Measurements from ENCODE around the gene FAM210A. TPM values are rescaled to one million over a fixed set of nuclear protein-coding genes. Genes with fewer than 3 reads are reported as not detected.
A peak's percentile ranks its signal among the peaks of the same experiment; 100 is the strongest.

FAM210A gene
- total RNA-seq, 4 donors from 2014 or later: 6.8 to 9.5 (median 8.4) TPM

GRCh38 chr18:13645093-13645492 lies 81.3 kb downstream of the FAM210A start:
- Histone ChIP-seq H3K27me3 (no peaks in the 10 kb centered on the region), H3K36me3 (peaks cover 13% of the 10 kb centered on the region), H3K4me3 (no peak overlapping the region), H3K4me1 (peaks cover 11% of the 10 kb centered on the region), H3K9me3 (no peaks in the 10 kb centered on the region), H3K27ac (no peak overlapping the region)
- DNase-seq (ENCODE audit: low spot score in 2 of 2): no peak
- WGBS: 98% methylated on average over 9 of the region's 16 CpGs
- TF ChIP-seq EP300 (IDR thresholded peaks at IDR 0.05): no peak
- no peak for TF ChIP-seq POLR2A (IDR thresholded peaks at IDR 0.05)
- TF ChIP-seq CTCF (IDR thresholded peaks at IDR 0.05): no peak
- no peak for TF ChIP-seq POLR2AphosphoS5 (IDR thresholded peaks at IDR 0.05)

DNA sequence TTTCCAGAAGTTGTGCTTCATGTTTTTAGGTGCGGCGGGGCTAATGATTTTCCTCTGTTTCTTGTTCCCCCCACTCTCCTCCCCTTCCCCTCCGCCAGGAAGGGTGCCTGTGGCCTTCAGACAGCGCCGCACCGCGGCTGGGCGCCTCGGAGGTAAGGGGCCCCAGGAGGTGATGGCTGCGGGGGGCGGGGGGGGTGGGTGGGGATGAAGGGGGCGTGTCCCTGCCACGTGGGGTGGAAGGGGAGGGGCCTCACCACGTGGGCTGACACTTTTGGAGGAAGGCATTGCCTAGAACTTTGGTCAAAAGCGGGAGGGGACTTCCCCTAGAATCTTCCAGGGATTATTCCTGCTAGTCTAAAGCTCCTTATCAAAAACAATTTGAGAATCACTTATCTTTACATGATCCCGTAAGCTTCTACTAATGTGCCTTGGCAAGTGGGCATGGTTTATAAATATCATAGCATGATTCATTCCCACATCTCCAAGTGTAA lies 83.1 kb downstream of the FAM210A start:
- TF ChIP-seq CTCF (IDR thresholded peaks at IDR 0.05): no peak
- TF ChIP-seq POLR2AphosphoS5 (IDR thresholded peaks at IDR 0.05): no peak
- no peak for TF ChIP-seq EP300 (IDR thresholded peaks at IDR 0.05)
- TF ChIP-seq POLR2A (IDR thresholded peaks at IDR 0.05): no peak
- 76% methylated on average over 11 of the region's 16 CpGs for WGBS
- DNase-seq (ENCODE audit: low spot score in 2 of 2): no peak
- H3K36me3 ChIP-seq: peaks cover 13% of the 10 kb centered on the region
- H3K4me1 ChIP-seq: peaks cover 11% of the 10 kb centered on the region
- H3K4me3 ChIP-seq: no peak overlapping the region
- H3K27me3 ChIP-seq: no peaks in the 10 kb centered on the region
- H3K27ac ChIP-seq: no peak overlapping the region
- H3K9me3 ChIP-seq: no peaks in the 10 kb centered on the region

DNA sequence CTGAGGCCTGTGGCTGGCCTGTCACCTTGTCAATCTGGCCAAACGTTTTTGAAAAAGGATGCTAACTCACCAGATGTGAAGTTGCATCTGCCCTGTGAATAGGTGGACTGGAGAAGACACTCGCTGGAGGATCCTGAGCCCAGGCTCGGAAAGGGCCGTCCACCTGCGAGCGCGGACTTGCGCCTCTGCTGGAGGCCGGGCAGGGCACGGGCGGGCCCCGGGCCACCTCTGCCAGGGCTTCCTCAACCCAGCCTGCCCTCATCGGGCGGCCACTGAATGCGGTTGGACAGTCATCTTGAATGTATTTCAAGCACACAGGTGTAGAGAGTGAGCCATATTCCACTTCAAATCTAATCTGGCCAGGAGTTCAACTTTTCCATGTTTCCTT lies 83.9 kb downstream of the FAM210A start:
- Histone ChIP-seq H3K36me3 (peaks cover 13% of the 10 kb centered on the region), H3K27ac (no peak overlapping the region), H3K27me3 (no peaks in the 10 kb centered on the region), H3K4me1 (peaks cover 11% of the 10 kb centered on the region), H3K4me3 (no peak overlapping the region), H3K9me3 (no peaks in the 10 kb centered on the region)
- no peak for DNase-seq (ENCODE audit: low spot score in 2 of 2)
- WGBS: 93% methylated on average over 7 of the region's 15 CpGs
- TF ChIP-seq EP300 (IDR thresholded peaks at IDR 0.05) (no peak), CTCF (IDR thresholded peaks at IDR 0.05) (no peak), POLR2AphosphoS5 (IDR thresholded peaks at IDR 0.05) (no peak), POLR2A (IDR thresholded peaks at IDR 0.05) (no peak)

DNA sequence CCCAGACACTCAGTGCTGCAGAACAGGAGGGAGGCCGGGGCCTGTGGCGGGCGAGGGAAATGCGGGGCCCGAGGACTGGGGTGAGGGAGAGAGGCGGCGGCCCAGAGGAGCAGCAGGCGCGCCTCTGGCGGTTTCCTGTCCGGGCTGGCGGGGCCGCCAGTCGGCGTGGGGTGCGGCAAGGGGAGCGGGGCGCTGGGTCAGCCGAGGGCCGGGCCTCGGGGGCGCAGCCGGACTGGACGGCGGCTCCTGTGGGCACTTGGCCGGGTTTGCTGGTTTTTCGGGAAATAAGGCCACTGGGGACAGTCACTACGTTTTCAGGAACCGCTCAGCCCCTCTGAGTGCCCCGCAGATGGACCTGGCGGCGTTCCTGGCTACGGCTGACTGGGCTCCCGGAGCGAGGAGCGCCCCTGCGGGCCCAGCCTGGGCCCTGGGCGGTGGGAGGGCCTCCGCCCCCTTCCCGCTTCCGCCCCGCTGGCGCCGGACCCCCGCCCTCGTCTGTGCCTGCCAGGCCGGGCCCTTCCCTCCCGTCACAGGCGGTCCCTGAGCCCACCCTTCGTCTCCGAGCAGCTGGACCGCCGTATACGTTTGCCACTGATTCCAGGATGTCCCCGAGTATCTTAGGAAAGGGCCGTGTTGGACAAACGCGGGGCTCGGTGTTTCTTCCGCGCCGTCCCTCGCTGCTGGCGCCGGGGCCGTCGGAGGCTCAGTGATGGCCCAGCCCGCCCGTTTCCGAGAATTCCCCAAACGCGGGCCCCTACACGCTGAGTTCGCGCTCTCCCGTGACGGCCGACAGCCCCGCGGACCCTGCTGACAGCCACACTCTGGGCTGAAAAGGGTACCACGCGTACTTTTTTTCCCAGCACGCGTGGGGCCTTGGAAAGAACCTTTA lies 84.6 kb downstream of the FAM210A start:
- no peak for DNase-seq (ENCODE audit: low spot score in 2 of 2)
- 31% methylated on average over 70 of the region's 84 CpGs for WGBS
- H3K4me1 ChIP-seq: peaks cover 11% of the 10 kb centered on the region
- H3K4me3 ChIP-seq: peak overlapping the region; percentile 36
- H3K9me3 ChIP-seq: no peaks in the 10 kb centered on the region
- peak overlapping the region; percentile 2 for H3K27ac ChIP-seq
- TF ChIP-seq POLR2A (IDR thresholded peaks at IDR 0.05) (no peak), CTCF (IDR thresholded peaks at IDR 0.05) (no peak), POLR2AphosphoS5 (IDR thresholded peaks at IDR 0.05) (no peak), EP300 (IDR thresholded peaks at IDR 0.05) (no peak)
- H3K36me3 ChIP-seq: peaks cover 13% of the 10 kb centered on the region
- no peaks in the 10 kb centered on the region for H3K27me3 ChIP-seq

DNA sequence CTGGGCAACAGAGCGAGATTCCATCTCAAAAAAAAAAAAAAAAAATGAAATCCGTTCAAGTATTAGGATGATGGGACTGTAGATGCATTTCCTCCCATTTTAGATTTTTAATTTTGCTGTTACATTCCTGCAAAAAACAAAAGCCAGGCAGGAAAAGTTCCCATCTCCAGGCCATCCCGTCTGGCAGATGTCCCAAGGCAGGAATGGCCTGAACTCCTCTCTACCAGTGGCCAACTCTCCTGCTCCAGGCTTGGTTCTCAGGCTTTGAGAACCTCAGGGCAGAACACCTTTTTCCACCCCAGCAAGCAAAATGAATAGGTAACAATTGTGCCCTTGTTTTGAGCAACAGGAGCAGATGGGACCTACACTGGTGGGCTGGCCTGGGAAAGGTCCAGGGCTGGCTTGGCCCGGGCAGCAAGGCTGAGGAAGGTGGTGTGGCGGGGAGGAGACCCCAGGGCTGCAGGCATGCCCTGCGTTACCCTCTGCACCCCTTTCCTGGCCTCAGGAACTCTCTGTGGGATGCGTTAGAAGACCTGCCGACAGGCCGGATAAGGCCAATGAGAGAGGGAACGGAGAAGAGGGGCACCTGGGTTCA lies 86.0 kb downstream of the FAM210A start:
- 79% methylated on average over 10 of the region's 10 CpGs for WGBS
- DNase-seq (ENCODE audit: low spot score in 2 of 2): peak in 1 of 2 donors; percentile 54
- Histone ChIP-seq H3K4me3 (no peak overlapping the region), H3K4me1 (peaks cover 11% of the 10 kb centered on the region), H3K27ac (no peak overlapping the region), H3K27me3 (no peaks in the 10 kb centered on the region), H3K36me3 (peaks cover 7% of the 10 kb centered on the region), H3K9me3 (no peaks in the 10 kb centered on the region)
- TF ChIP-seq POLR2AphosphoS5 (IDR thresholded peaks at IDR 0.05) (no peak), CTCF (IDR thresholded peaks at IDR 0.05) (no peak), POLR2A (IDR thresholded peaks at IDR 0.05) (no peak), EP300 (IDR thresholded peaks at IDR 0.05) (no peak)
